Upper lobe of right lung (tissue), 1 donor: Measurements from ENCODE around the gene CEP72. TPM values are rescaled to one million over a fixed set of nuclear protein-coding genes. Genes with fewer than 3 reads are reported as not detected.
A peak's percentile ranks its signal among the peaks of the same experiment; 100 is the strongest.

ENCODE experiments used
- ATAC-seq: fragments of 200-7000 bp; cut with Tn5 transposase; one replicate; pipeline ENCODE4 v1.9.1; 2020; ENCODE audit warnings: mild to moderate bottlenecking, moderate library complexity
- DNase-seq: peaks from one replicate; pipeline ENCODE4 v3.0.0-alpha.2; 2020
- H3K27ac ChIP-seq: fragments of 200-600 bp; one replicate; pipeline ENCODE4 v1.8.0; 2022
- H3K27me3 ChIP-seq: fragments of 200-600 bp; one replicate; pipeline ENCODE4 v1.8.0; 2022; ENCODE audit warnings: mild to moderate bottlenecking
- H3K36me3 ChIP-seq: fragments of 200-600 bp; one replicate; pipeline ENCODE4 v1.8.0; 2022
- H3K4me1 ChIP-seq: fragments of 200-600 bp; one replicate; pipeline ENCODE4 v1.8.0; 2022
- H3K4me3 ChIP-seq: fragments of 200-600 bp; one replicate; pipeline ENCODE4 v1.8.0; 2022; ENCODE audit warnings: mild to moderate bottlenecking
- H3K9me3 ChIP-seq: fragments of 200-600 bp; one replicate; pipeline ENCODE4 v1.8.0; 2022
- intact Hi-C: fragments of 100-400 bp; cut with DNase I; formaldehyde crosslinking; loops from one replicate; pipeline ENCODE4 v1.11.0; 2022
- long read RNA-seq: library from polyadenylated mRNA; unstranded; transcript quantifications from one replicate; pipeline ENCODE4 v2.0.0, GENCODE V29; 2021
- total RNA-seq: library from RNA; stranded (reverse); fragmentation: NEBNext Ultra II Directional; extraction: Animal tissue kit (Norgen Biotek cat#: 25700); gene quantifications from one replicate; pipeline ENCODE4 v1.2.1, GENCODE V29; 2021
- TF ChIP-seq, protein P1 (sequence below): fragments of 200-600 bp; IDR thresholded peaks from one replicate; pipeline ENCODE4 v1.8.0; 2022; ENCODE audit warnings: antibody characterized with exemption
- donor health status: DM: no; HTN: yes; CAD: no; lungs with severe emphysema.

CEP72 gene
- 13.2 TPM for total RNA-seq
- long read RNA-seq, transcript CEP72-201 (12 exons, 2,434 nt) = major isoform, 5 of 8 reads
- long read RNA-seq, partial matches to known transcripts = 0 of 8 reads
- long read RNA-seq, other reads (novel, unspliced or antisense) = 3 of 8 reads

DNA sequence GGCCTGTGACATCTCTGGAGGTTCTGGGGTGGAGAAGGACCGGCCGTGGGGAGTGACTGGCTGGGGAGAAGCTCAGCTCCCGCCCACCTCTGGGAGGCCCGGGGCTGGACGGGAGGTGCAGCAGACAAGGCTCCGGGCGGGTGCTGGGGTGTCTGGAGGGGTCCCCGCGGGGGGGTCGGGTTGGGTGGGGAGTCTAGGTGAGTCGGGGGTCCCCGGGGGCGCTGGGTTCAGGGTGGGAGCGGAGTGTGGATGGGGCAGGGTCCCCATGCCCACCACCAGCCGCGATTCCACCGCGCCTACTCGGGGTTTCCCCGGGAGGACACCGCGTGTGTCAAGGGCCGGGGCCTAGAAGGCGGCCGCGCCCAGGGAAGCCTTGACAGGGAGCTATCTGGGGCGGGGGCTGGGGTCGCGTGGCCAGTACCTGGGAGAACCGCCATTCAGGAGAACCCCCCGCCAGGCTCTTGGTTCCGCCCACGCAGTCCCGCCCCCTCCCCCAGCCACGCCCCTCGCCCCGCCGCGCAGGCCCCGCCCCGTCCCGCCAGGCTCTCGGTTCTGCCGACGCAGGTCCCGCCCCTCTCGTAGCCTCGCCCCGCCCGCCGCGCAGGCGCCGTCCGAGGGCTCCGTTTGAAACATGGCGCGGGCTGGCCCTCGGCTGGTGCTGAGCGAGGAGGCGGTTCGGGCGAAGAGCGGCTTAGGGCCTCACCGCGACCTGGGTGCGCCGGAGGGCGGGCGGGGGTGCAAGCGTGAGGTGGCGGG is at the start of gene CEP72:
Gene CEP72, plus strand, starts transcription at position 610 of the 756 bp plus-strand sequence. Its CDS starts 22 bp downstream, at position 632.
- Histone ChIP-seq H3K9me3 (no peaks in the 10 kb centered on the region), H3K27ac (peak within 1 kb of the TSS; percentile 36), H3K4me3 (peak within 1 kb of the TSS; percentile 77), H3K4me1 (peaks cover 7% of the 10 kb centered on the region), H3K36me3 (no peaks in the 10 kb centered on the region), H3K27me3 (peaks cover 12% of the 10 kb centered on the region)
- ATAC-seq (peak; percentile 97), DNase-seq (peak; percentile 95)
- intact Hi-C loops = no loop called here
- TF ChIP-seq, protein P1, sequence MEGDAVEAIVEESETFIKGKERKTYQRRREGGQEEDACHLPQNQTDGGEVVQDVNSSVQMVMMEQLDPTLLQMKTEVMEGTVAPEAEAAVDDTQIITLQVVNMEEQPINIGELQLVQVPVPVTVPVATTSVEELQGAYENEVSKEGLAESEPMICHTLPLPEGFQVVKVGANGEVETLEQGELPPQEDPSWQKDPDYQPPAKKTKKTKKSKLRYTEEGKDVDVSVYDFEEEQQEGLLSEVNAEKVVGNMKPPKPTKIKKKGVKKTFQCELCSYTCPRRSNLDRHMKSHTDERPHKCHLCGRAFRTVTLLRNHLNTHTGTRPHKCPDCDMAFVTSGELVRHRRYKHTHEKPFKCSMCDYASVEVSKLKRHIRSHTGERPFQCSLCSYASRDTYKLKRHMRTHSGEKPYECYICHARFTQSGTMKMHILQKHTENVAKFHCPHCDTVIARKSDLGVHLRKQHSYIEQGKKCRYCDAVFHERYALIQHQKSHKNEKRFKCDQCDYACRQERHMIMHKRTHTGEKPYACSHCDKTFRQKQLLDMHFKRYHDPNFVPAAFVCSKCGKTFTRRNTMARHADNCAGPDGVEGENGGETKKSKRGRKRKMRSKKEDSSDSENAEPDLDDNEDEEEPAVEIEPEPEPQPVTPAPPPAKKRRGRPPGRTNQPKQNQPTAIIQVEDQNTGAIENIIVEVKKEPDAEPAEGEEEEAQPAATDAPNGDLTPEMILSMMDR = no peak

GRCh38 chr5:565782-566440 is 46.2 kb upstream of the CEP72 start:
- ATAC-seq = peak; percentile 52
- intact Hi-C loops = no loop called here
- no peak overlapping the region for H3K4me3 ChIP-seq
- H3K27me3 ChIP-seq = peaks cover 52% of the 10 kb centered on the region
- no peak for DNase-seq
- no peak overlapping the region for H3K27ac ChIP-seq
- H3K36me3 ChIP-seq = no peaks in the 10 kb centered on the region
- TF ChIP-seq, protein P1 = no peak
- no peaks in the 10 kb centered on the region for H3K4me1 ChIP-seq
- no peaks in the 10 kb centered on the region for H3K9me3 ChIP-seq

GRCh38 chr5:566636-567309 is 45.4 kb upstream of the CEP72 start:
- Histone ChIP-seq H3K27me3 (peaks cover 54% of the 10 kb centered on the region), H3K36me3 (no peaks in the 10 kb centered on the region), H3K4me1 (no peaks in the 10 kb centered on the region), H3K9me3 (no peaks in the 10 kb centered on the region), H3K27ac (no peak overlapping the region), H3K4me3 (no peak overlapping the region)
- intact Hi-C loops = no loop called here
- DNase-seq (no peak), ATAC-seq (no peak)
- TF ChIP-seq, protein P1 = no peak

DNA sequence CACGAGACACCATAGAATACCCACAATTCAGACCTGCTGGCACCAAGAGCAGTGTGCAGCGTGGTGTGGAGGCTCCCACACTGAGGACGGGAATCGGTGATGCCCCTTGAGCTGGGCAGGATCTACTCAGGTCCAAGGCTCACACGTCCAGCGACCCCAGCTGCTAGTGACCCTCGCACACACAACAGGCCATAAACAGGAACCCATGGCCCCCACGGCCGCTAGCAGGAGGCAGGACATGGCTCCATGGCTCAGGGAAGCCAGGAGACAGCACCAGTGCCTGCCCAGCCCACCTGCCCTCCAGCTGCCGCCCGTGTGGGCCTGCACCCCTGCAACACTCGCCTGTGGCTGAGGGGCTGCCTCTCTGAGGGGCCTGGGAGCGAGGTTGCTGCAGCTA is 44.5 kb upstream of the CEP72 start:
- no peak overlapping the region for H3K4me3 ChIP-seq
- no peaks in the 10 kb centered on the region for H3K36me3 ChIP-seq
- DNase-seq (no peak), ATAC-seq (peak; percentile 10)
- H3K27ac ChIP-seq = no peak overlapping the region
- peaks cover 58% of the 10 kb centered on the region for H3K27me3 ChIP-seq
- H3K4me1 ChIP-seq = no peaks in the 10 kb centered on the region
- no peaks in the 10 kb centered on the region for H3K9me3 ChIP-seq
- TF ChIP-seq, protein P1 = no peak
- intact Hi-C loops = no loop called here

DNA sequence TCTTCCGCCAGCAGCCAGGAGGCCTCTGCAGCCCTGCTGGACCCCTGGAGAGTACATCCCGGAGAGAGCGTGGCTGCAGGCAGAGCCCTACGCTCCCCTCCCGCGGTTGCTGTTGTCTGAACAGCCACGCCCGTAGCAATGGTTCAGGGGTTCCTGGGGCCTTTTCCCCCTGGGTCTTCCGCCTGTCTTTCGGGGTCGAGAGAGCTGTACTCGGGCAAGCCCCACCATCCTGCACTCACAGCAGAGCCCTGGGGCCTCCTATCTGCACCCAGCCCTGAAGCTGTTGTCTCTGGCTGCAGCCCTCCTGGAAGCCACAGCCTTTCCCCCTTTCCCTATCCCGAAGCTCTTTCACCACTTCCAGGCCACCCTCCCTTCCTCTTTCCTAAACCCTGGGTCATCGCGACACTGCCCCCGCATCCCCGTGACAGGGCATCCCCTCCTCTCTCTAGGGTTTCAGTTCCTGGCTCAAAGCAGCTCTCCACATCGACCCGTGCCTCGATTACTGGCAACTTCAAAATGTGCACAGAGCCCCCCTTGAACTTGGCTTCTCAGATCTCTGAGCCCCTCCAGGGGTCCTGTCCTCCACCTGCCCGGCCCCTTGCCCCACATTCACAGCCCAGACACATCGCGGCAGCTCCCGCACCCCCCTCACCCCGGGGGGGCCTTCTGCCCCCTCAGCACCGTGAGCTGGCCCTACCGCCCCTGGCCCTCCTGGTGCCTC is 43.9 kb upstream of the CEP72 start:
- no peaks in the 10 kb centered on the region for H3K36me3 ChIP-seq
- no peak overlapping the region for H3K27ac ChIP-seq
- TF ChIP-seq, protein P1 = no peak
- H3K9me3 ChIP-seq = no peaks in the 10 kb centered on the region
- H3K4me1 ChIP-seq = no peaks in the 10 kb centered on the region
- peaks cover 58% of the 10 kb centered on the region for H3K27me3 ChIP-seq
- no peak overlapping the region for H3K4me3 ChIP-seq
- intact Hi-C loops = no loop called here
- ATAC-seq = peak; percentile 21
- no peak for DNase-seq
